ENCODE data around the gene FSHR.

Gene FSHR

DNA sequence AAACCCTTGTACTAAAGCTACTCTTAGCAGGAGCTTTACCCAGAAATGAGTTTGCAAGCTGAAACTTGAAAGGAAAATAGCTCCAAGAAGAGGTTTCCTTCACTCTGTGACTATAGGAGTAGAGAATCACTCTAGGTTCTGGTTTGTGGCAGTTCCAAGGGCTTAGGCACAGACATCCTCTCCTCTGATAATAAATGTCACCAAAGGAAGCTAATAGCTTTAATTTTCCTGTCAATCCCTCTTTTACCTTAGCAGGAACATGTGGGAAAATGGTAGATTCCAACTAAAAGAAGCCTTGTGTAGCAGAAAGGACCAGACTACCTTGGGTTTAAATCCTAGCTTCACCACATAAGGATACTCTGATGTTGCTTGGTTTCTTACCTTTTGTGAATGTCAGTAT lies 104.0 kb downstream of the FSHR start:
- no peaks in the 10 kb centered on the region for H3K36me3 ChIP-seq (ENCODE audit: insufficient read depth, low read length)
- TF ChIP-seq EZH2 (IDR thresholded peaks at IDR 0.05; ENCODE audit: borderline replicate concordance, low read length): no peak
- TF ChIP-seq, protein P1, sequence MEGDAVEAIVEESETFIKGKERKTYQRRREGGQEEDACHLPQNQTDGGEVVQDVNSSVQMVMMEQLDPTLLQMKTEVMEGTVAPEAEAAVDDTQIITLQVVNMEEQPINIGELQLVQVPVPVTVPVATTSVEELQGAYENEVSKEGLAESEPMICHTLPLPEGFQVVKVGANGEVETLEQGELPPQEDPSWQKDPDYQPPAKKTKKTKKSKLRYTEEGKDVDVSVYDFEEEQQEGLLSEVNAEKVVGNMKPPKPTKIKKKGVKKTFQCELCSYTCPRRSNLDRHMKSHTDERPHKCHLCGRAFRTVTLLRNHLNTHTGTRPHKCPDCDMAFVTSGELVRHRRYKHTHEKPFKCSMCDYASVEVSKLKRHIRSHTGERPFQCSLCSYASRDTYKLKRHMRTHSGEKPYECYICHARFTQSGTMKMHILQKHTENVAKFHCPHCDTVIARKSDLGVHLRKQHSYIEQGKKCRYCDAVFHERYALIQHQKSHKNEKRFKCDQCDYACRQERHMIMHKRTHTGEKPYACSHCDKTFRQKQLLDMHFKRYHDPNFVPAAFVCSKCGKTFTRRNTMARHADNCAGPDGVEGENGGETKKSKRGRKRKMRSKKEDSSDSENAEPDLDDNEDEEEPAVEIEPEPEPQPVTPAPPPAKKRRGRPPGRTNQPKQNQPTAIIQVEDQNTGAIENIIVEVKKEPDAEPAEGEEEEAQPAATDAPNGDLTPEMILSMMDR (IDR thresholded peaks at IDR 0.05; ENCODE audit: low read length): no peak
- no peak overlapping the region for H3K4me2 ChIP-seq (ENCODE audit: low read length)
- no peaks in the 10 kb centered on the region for H3K9me2 ChIP-seq (ENCODE audit: low read depth, low read length)
- no peak overlapping the region for H2AFZ ChIP-seq (ENCODE audit: low read length)
- no peak overlapping the region for H3K27ac ChIP-seq (ENCODE audit: low read depth, low read length, poor library complexity, severe bottlenecking)
- no peak overlapping the region for H3K4me3 ChIP-seq (ENCODE audit: low read depth, low read length, poor library complexity, severe bottlenecking)
- H3K27me3 ChIP-seq (ENCODE audit: insufficient read depth, low read length): no peaks in the 10 kb centered on the region
- H4K20me1 ChIP-seq (ENCODE audit: insufficient read depth, low read length): no peaks in the 10 kb centered on the region
- H3K4me1 ChIP-seq (ENCODE audit: insufficient read depth, low read length, severe bottlenecking): no peaks in the 10 kb centered on the region
- no peaks in the 10 kb centered on the region for H3F3A ChIP-seq (ENCODE audit: insufficient read depth, low read length)
- H3K79me2 ChIP-seq (ENCODE audit: insufficient read depth, low read length): no peaks in the 10 kb centered on the region
- no peak overlapping the region for H3K9ac ChIP-seq (ENCODE audit: low read length)
- H3K9me3 ChIP-seq (ENCODE audit: low read length): no peaks in the 10 kb centered on the region

DNA sequence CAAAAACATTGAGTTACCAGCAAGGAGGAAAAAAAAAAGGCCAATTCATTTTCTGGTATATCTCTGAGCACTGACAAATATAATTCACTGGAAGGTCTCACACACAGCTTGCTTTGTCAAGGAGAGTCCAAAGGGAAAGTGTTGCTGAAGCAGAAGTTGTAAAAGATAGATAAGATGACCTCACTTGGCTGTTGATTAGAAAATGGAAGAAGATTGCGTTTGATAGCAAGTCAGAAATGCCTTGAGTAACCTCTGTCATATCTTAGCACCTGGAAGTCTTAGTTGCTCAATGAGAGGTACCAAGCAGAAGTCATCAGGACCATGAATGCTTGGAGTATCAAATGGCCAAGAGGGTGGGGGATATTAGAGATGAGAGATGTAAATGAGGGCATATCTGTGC lies 105.2 kb downstream of the FSHR start:
- Histone ChIP-seq H2AFZ (ENCODE audit: low read length) (no peak overlapping the region), H3K4me1 (ENCODE audit: insufficient read depth, low read length, severe bottlenecking) (no peaks in the 10 kb centered on the region), H3K79me2 (ENCODE audit: insufficient read depth, low read length) (no peaks in the 10 kb centered on the region), H3F3A (ENCODE audit: insufficient read depth, low read length) (no peaks in the 10 kb centered on the region), H3K9me3 (ENCODE audit: low read length) (no peaks in the 10 kb centered on the region), H3K9ac (ENCODE audit: low read length) (no peak overlapping the region), H3K4me2 (ENCODE audit: low read length) (no peak overlapping the region), H3K27me3 (ENCODE audit: insufficient read depth, low read length) (no peaks in the 10 kb centered on the region), H4K20me1 (ENCODE audit: insufficient read depth, low read length) (no peaks in the 10 kb centered on the region), H3K27ac (ENCODE audit: low read depth, low read length, poor library complexity, severe bottlenecking) (no peak overlapping the region), H3K4me3 (ENCODE audit: low read depth, low read length, poor library complexity, severe bottlenecking) (no peak overlapping the region), H3K36me3 (ENCODE audit: insufficient read depth, low read length) (no peaks in the 10 kb centered on the region), H3K9me2 (ENCODE audit: low read depth, low read length) (no peaks in the 10 kb centered on the region)
- TF ChIP-seq EZH2 (IDR thresholded peaks at IDR 0.05; ENCODE audit: borderline replicate concordance, low read length): no peak
- TF ChIP-seq, protein P1 (IDR thresholded peaks at IDR 0.05; ENCODE audit: low read length): no peak

DNA sequence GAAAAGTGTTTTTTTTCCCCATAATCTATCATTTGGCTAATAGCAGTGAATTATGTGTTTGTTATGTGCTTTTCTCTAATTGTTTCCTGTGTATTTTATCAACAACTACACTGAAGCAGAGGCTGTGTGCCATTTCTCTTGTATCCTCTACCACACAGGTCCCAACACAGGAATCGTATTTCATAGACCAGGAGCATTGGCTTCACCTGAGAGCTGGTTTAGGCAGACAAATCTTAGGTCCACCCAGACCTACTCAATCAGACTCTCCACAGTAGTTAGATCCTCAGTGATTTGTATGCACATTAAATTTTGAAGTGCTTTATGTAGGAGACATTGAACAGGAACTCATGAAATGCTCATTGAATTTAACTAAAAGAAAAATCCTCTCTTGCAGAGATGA lies 109.2 kb downstream of the FSHR start:
- no peaks in the 10 kb centered on the region for H3K9me2 ChIP-seq (ENCODE audit: low read depth, low read length)
- H3K27me3 ChIP-seq (ENCODE audit: insufficient read depth, low read length): no peaks in the 10 kb centered on the region
- no peak overlapping the region for H3K9ac ChIP-seq (ENCODE audit: low read length)
- TF ChIP-seq, protein P1 (IDR thresholded peaks at IDR 0.05; ENCODE audit: low read length): no peak
- no peak for TF ChIP-seq EZH2 (IDR thresholded peaks at IDR 0.05; ENCODE audit: borderline replicate concordance, low read length)
- H3K79me2 ChIP-seq (ENCODE audit: insufficient read depth, low read length): no peaks in the 10 kb centered on the region
- no peaks in the 10 kb centered on the region for H3K9me3 ChIP-seq (ENCODE audit: low read length)
- H4K20me1 ChIP-seq (ENCODE audit: insufficient read depth, low read length): no peaks in the 10 kb centered on the region
- H3K27ac ChIP-seq (ENCODE audit: low read depth, low read length, poor library complexity, severe bottlenecking): no peak overlapping the region
- H3K4me3 ChIP-seq (ENCODE audit: low read depth, low read length, poor library complexity, severe bottlenecking): no peak overlapping the region
- no peaks in the 10 kb centered on the region for H3F3A ChIP-seq (ENCODE audit: insufficient read depth, low read length)
- H2AFZ ChIP-seq (ENCODE audit: low read length): no peak overlapping the region
- no peaks in the 10 kb centered on the region for H3K36me3 ChIP-seq (ENCODE audit: insufficient read depth, low read length)
- no peak overlapping the region for H3K4me2 ChIP-seq (ENCODE audit: low read length)
- H3K4me1 ChIP-seq (ENCODE audit: insufficient read depth, low read length, severe bottlenecking): no peaks in the 10 kb centered on the region
